Tracheal epithelial cell (primary cell): ENCODE measurements around the gene C4A. TPM values are rescaled to one million over a fixed set of nuclear protein-coding genes. Genes with fewer than 3 reads are reported as not detected.

Experiments
- total RNA-seq: library from RNA; depleted of rRNA; stranded (reverse); fragments of >200 nt; gene quantifications from 2 replicates; pipeline ENCODE4 v1.2.1, GENCODE V29; 2014

The C4A gene
- total RNA-seq: 1.4 and 2.8 TPM in 2 replicates

DNA sequence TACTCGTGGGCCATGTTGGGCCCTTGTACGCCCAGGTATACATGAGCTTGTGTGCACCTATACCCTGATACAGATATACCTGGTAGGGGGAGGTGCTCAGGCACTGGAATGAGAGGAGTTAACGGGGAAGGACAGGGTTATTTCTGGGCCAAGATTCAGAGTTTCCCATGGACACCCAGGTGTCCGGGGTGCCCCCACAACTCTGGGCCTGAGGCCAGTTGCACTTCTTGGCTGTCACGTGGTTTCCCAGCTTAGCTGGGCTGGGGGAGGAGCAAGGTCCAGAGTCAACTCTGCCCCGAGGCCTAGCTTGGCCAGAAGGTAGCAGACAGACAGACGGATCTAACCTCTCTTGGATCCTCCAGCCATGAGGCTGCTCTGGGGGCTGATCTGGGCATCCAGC is at the start of gene C4A:
TSS of gene C4A (plus strand) at position 314 of the 400 bp plus-strand sequence. CDS start at position 365, 51 bp downstream.

DNA sequence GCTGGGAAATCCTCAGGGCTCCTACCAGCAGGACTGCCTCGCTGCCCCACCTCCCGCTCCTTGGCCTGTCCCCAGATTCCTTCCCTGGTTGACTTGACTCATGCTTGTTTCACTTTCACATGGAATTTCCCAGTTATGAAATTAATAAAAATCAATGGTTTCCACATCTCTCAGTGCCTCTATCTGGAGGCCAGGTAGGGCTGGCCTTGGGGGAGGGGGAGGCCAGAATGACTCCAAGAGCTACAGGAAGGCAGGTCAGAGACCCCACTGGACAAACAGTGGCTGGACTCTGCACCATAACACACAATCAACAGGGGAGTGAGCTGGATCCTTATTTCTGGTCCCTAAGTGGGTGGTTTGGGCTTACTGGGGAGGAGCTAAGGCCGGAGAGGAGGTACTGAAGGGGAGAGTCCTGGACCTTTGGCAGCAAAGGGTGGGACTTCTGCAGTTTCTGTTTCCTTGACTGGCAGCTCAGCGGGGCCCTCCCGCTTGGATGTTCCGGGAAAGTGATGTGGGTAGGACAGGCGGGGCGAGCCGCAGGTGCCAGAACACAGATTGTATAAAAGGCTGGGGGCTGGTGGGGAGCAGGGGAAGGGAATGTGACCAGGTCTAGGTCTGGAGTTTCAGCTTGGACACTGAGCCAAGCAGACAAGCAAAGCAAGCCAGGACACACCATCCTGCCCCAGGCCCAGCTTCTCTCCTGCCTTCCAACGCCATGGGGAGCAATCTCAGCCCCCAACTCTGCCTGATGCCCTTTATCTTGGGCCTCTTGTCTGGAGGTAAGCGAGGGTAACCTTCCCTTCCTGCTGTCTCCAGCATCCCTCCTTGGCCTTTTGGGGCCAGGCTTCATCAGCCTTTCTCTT is 36.1 kb upstream of the C4A start, which contains the start of gene CFB:
TSS of gene CFB (plus strand) at position 589 of the 863 bp plus-strand sequence. CDS start at position 716, 127 bp downstream.

DNA sequence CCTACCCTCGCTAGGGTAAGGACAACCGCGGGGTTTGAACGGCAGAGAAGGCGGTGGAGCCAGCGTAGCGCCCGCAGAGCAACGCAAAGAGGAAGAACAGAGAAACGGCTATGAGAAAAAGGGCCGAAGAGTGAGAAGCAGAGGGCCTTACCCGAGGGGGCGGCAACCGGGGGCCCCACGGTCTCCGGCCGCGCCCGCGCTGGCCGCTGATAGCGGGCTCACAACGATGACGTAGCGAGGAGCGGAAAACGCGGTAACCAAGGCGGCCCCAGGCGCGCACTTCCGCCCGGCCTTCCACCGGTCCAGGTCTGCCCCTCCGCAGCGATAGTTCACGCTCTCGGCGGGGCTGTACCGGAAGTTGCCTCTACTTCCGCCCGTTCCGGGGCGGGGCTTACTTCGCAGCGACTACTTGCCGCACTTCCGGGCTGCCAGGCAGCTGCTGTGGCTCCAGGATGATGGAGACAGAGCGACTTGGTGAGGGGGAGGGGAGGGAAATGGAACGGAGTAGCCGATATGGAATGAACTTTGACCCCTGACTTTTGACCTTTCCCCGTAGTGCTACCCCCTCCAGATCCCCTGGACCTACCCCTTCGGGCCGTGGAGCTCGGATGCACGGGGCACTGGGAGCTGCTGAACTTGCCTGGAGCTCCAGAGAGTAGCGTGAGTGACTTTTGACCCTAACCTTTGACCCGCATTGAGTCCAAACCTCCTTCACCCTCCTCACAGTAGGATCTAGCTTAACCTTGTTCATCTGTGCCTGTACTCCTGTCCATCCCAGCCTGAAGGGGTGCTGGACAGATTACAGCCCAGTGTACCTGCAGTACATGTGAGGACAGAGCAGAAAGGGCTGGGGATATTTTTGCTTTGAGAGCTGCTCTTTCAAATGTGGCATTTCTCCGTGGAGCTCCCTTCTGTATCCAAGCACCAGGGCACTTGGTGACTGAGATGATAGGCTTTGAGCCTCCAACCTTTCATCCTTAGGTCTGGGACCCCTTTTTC is 22.8 kb upstream of the C4A start, which contains the start of the genes NELFE and SKIC2:
TSS of gene NELFE (minus strand) at position 231 of the 999 bp plus-strand sequence. CDS start 525 bp downstream, outside the sequence.
TSS of gene SKIC2 (plus strand) at position 435 of the 999 bp plus-strand sequence. CDS start at position 453, 18 bp downstream.

DNA sequence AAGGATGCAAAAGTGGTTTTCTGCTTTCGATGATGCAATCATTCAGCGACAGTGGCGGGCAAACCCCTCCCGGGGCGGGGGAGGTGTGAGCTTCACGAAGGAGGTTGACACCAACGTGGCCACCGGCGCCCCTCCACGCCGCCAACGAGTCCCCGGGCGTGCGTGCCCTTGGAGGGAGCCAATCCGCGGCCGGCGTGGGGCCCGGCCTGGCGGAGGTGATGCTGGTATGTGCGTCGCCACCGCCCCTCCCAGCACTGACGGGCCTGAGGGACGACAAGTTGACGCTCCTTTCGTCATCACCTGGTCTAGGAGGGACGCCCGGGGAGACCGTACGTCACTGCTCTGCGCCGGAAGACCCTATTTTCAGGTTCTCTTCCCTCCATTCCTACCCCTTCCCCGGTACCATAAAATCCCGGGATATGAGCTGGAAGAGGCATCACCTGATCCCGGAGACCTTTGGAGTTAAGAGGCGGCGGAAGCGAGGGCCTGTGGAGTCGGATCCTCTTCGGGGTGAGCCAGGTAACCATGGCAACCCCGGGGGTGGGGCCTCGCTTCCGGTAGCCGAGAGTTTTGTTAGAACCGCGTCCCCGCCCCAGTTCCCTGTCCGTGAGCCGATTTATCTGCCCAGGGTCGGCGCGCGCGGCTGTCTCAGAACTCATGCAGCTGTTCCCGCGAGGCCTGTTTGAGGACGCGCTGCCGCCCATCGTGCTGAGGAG is 9.7 kb upstream of the C4A start, which contains the start of gene DXO:
TSS of gene DXO (minus strand) at position 146 of the 716 bp plus-strand sequence. CDS start 463 bp downstream, outside the sequence.

DNA sequence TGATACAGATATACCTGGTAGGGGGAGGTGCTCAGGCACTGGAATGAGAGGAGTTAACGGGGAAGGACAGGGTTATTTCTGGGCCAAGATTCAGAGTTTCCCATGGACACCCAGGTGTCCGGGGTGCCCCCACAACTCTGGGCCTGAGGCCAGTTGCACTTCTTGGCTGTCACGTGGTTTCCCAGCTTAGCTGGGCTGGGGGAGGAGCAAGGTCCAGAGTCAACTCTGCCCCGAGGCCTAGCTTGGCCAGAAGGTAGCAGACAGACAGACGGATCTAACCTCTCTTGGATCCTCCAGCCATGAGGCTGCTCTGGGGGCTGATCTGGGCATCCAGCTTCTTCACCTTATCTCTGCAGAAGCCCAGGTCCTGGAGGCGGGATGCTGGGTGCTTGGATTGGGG is 32.7 kb downstream of the C4A start, which contains the start of gene C4B:
TSS of gene C4B (plus strand) at position 249 of the 400 bp plus-strand sequence. CDS start at position 300, 51 bp downstream.

DNA sequence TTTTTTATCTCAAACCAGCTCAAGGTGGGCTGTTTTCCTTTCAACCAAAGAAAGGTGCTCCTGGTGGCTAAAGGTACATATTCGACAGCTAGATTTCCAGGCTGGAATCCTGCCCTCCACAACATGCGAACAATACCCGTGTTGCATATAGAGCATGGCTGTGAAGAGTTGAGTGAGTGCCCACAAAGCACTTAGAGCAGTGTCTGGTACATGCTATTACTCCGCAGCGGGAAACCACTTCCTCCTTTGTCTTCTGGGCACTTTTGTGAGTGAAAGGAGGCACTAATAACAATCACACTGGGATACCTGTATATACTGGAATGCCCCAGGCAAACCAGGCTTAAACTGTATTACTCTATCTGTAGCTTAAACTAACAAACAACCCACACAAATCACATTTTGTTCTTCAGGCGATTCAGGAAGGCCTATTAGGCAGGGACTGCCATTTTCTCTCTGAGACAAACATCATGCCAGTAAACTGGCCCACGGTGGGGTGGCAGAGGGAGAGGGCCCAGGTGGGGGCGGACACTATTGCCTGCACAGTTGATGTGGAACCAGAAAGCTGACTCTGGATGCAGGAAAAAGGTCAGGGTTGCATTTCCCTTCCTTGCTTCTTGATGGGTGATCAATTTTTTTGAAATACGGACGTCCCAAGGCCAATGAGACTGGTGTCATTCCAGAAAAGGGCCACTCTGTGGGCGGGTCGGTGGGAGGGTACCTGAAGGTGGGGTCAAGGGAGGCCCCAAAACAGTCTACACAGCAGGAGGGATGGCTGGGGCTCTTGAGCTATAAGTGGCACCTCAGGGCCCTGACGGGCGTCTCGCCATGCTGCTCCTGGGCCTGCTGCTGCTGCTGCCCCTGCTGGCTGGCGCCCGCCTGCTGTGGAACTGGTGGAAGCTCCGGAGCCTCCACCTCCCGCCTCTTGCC is 56.0 kb downstream of the C4A start, which contains the start of gene CYP21A2:
TSS of gene CYP21A2 (plus strand) at position 818 of the 927 bp plus-strand sequence. CDS start at position 826, 8 bp downstream.

Other genes starting within 250 kb of the C4A start
- 454 and 1,059 TPM in 2 replicates for gene CLIC1, start 245.5 kb upstream of the C4A start, total RNA-seq
- gene MSH5, start 242.1 kb upstream of the C4A start, total RNA-seq: 4.3 and 5.8 TPM in 2 replicates
- gene SAPCD1, start 219.4 kb upstream of the C4A start, total RNA-seq: not detected in 2 replicates
- gene VWA7, start 204.7 kb upstream of the C4A start, total RNA-seq: 0.43 and 0.48 TPM in 2 replicates
- 61.0 and 64.8 TPM in 2 replicates for gene VARS1, start 186.3 kb upstream of the C4A start, total RNA-seq
- 34.2 and 39.0 TPM in 2 replicates for gene LSM2, start 175.1 kb upstream of the C4A start, total RNA-seq
- 0.64 and 0.72 TPM in 2 replicates for gene HSPA1L, start 166.8 kb upstream of the C4A start, total RNA-seq
- 124 and 172 TPM in 2 replicates for gene HSPA1A, start 166.5 kb upstream of the C4A start, total RNA-seq
- gene HSPA1B, start 154.3 kb upstream of the C4A start, total RNA-seq: 268 TPM in 2 replicates
- 70.3 and 75.4 TPM in 2 replicates for gene NEU1, start 119.2 kb upstream of the C4A start, total RNA-seq
- gene SLC44A4, start 103.1 kb upstream of the C4A start, total RNA-seq: 3.8 and 8.2 TPM in 2 replicates
- 25.6 and 28.4 TPM in 2 replicates for gene EHMT2, start 84.4 kb upstream of the C4A start, total RNA-seq
- gene ZBTB12, start 80.0 kb upstream of the C4A start, total RNA-seq: 0.72 and 3.0 TPM in 2 replicates
- gene C2, start 54.3 kb upstream of the C4A start, total RNA-seq: 0.96 and 2.1 TPM in 2 replicates
- gene CFB, start 36.0 kb upstream of the C4A start, total RNA-seq: 0.64 and 19.0 TPM in 2 replicates
- 120 and 152 TPM in 2 replicates for gene NELFE, start 23.1 kb upstream of the C4A start, total RNA-seq
- gene SKIC2, start 22.9 kb upstream of the C4A start, total RNA-seq: 48.2 and 48.4 TPM in 2 replicates
- gene DXO, start 9.9 kb upstream of the C4A start, total RNA-seq: 10.6 and 13.2 TPM in 2 replicates
- 1.2 and 2.3 TPM in 2 replicates for gene C4B, start 32.7 kb downstream of the C4A start, total RNA-seq
- gene CYP21A2, start 56.4 kb downstream of the C4A start, total RNA-seq: 0.24 TPM in 1 of 2 replicates, not detected in the other
- gene TNXB, start 127.3 kb downstream of the C4A start, total RNA-seq: 0.43 and 0.48 TPM in 2 replicates
- gene ATF6B, start 146.2 kb downstream of the C4A start, total RNA-seq: 12.6 and 15.2 TPM in 2 replicates
- 4.3 and 7.0 TPM in 2 replicates for gene FKBPL, start 148.2 kb downstream of the C4A start, total RNA-seq
- not detected in 2 replicates for gene PRRT1, start 169.9 kb downstream of the C4A start, total RNA-seq
- gene PPT2, start 172.1 kb downstream of the C4A start, total RNA-seq: 11.1 and 83.4 TPM in 2 replicates
- 0.24 TPM in 1 of 2 replicates, not detected in the other for gene EGFL8, start 182.5 kb downstream of the C4A start, total RNA-seq
- gene AGPAT1, start 194.0 kb downstream of the C4A start, total RNA-seq: 9.4 and 11.3 TPM in 2 replicates
- 33.2 and 39.8 TPM in 2 replicates for gene RNF5, start 196.3 kb downstream of the C4A start, total RNA-seq
- 0.43 TPM in 1 of 2 replicates, not detected in the other for gene AGER, start 202.2 kb downstream of the C4A start, total RNA-seq
- 32.6 and 36.4 TPM in 2 replicates for gene PBX2, start 208.1 kb downstream of the C4A start, total RNA-seq
- 0.64 and 1.7 TPM in 2 replicates for gene GPSM3, start 210.6 kb downstream of the C4A start, total RNA-seq
- gene NOTCH4, start 242.0 kb downstream of the C4A start, total RNA-seq: 0.43 and 0.72 TPM in 2 replicates